ENCODE measurements around the gene S100A12. TPM values are rescaled to one million over a fixed set of nuclear protein-coding genes. Genes with fewer than 3 reads are reported as not detected.

Gene S100A12
- total RNA-seq, 1 experiment from 2014 or later = not detected

DNA sequence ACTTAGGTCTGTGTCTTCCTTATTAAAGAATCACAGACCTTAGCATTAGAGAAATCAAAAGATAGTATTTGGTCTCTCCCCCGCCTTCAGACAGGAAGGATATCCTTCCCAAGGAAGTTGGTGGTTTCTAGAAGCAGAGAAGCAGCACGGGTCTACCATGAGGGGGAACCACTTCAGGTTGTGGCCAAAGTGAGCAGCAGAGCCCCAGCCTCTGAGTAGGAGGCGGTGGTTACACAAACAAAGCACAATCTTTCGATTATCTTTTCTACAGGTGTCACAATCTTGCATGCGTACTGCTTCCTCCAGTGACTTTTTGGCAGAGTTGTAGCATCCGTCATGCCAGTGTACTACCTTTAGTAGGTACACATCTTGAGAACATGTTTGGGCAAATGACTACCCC lies 35.6 kb downstream of the S100A12 start:
- TF ChIP-seq, protein P1, sequence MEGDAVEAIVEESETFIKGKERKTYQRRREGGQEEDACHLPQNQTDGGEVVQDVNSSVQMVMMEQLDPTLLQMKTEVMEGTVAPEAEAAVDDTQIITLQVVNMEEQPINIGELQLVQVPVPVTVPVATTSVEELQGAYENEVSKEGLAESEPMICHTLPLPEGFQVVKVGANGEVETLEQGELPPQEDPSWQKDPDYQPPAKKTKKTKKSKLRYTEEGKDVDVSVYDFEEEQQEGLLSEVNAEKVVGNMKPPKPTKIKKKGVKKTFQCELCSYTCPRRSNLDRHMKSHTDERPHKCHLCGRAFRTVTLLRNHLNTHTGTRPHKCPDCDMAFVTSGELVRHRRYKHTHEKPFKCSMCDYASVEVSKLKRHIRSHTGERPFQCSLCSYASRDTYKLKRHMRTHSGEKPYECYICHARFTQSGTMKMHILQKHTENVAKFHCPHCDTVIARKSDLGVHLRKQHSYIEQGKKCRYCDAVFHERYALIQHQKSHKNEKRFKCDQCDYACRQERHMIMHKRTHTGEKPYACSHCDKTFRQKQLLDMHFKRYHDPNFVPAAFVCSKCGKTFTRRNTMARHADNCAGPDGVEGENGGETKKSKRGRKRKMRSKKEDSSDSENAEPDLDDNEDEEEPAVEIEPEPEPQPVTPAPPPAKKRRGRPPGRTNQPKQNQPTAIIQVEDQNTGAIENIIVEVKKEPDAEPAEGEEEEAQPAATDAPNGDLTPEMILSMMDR (conservative IDR thresholded peaks at IDR 0.05; ENCODE audit: low read depth, low read length) = no peak
- TF ChIP-seq EZH2phosphoT487 (IDR thresholded peaks at IDR 0.05; ENCODE audit: borderline replicate concordance, low read length) (no peak), EZH2 (IDR thresholded peaks at IDR 0.05; ENCODE audit: low read length, unreplicated experiment) (no peak)
- H3K9me2 ChIP-seq (replicated peaks; ENCODE audit: low read length) = no peaks in the 10 kb centered on the region
- H3K36me3 ChIP-seq (ENCODE audit: low read depth, low read length) = no peaks in the 10 kb centered on the region
- intact Hi-C loops (cut with micrococcal nuclease) = no loop called here
- H2AFZ ChIP-seq (ENCODE audit: low read length) = no peak overlapping the region
- H3K79me2 ChIP-seq (ENCODE audit: low read length) = no peaks in the 10 kb centered on the region
- H3K9ac ChIP-seq (ENCODE audit: low read length) = no peak overlapping the region
- no peaks in the 10 kb centered on the region for H3K4me1 ChIP-seq (ENCODE audit: insufficient read depth, low read length)
- ATAC-seq (no peak), DNase-seq (no peak)
- no peaks in the 10 kb centered on the region for H3K9me3 ChIP-seq (ENCODE audit: low read length)
- H3K27me3 ChIP-seq (ENCODE audit: low read length) = peaks cover 79% of the 10 kb centered on the region
- no peak overlapping the region for H3K4me3 ChIP-seq (ENCODE audit: low read length)
- no peaks in the 10 kb centered on the region for H4K20me1 ChIP-seq (ENCODE audit: low read length)
- no peak overlapping the region for H3K4me2 ChIP-seq (ENCODE audit: low read length)
- no TSS peak for BruUV-seq (replicated peaks)
- H3K27ac ChIP-seq (ENCODE audit: low read length) = no peak overlapping the region
- no peaks in the 10 kb centered on the region for H3F3A ChIP-seq (ENCODE audit: low read length, unreplicated experiment)
- ChIA-PET POLR2A (ENCODE audit: unreplicated experiment) (no interaction called here), CTCF (no interaction called here)

DNA sequence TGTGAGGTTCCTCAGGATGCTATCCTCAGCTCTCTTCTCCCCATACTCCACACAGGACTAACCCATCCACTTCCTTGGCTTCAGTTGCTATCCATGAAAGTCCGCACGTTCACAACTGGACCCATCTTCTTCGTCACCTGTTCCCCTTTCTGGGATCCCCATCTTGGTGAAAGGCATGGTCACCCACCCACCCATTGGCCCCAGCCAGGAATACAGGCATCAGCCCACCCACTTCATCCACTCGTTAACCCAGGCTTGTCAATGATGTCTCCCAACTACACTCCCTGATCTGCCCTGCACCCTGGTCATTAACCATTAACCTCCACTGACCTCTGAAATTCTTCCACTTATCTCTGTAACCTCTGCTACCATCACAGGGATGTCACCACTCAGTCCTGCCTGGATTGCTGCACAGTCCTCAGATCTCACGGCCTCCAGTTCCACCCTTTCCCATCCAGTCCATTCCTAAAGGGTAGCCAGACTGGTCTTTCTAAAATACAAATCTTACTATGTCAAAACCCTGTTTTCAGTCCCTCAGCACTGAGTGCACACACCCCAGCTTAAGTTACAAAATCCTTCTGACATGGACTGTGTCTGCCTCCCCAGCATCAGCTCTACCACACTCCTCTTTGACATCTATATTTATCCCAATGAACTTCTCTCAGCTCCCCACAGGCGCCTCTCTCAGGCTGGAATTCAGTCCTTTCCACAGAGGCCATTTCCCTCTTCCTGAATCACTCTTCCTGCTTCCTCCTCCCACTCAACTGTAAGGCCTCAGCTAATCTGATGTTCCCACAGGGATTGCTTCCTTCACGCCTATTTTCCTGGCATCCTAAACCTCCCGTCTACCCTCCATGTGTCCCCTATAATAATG lies 37.2 kb downstream of the S100A12 start:
- DNase-seq = no peak
- no TSS peak for BruUV-seq (replicated peaks)
- ChIA-PET CTCF (interaction anchor here (0.6 kb wide), 1 partner anchor 1723 kb away, joined by 5 read pairs; no protein-coding TSS in a partner anchor), POLR2A (ENCODE audit: unreplicated experiment) (no interaction called here)
- Histone ChIP-seq H3K79me2 (ENCODE audit: low read length) (no peaks in the 10 kb centered on the region), H2AFZ (ENCODE audit: low read length) (no peak overlapping the region), H3F3A (ENCODE audit: low read length, unreplicated experiment) (no peaks in the 10 kb centered on the region), H3K9me2 (replicated peaks; ENCODE audit: low read length) (no peaks in the 10 kb centered on the region), H3K4me3 (ENCODE audit: low read length) (no peak overlapping the region), H3K4me1 (ENCODE audit: insufficient read depth, low read length) (no peaks in the 10 kb centered on the region), H3K27ac (ENCODE audit: low read length) (no peak overlapping the region), H3K4me2 (ENCODE audit: low read length) (no peak overlapping the region), H3K9me3 (ENCODE audit: low read length) (no peaks in the 10 kb centered on the region), H4K20me1 (ENCODE audit: low read length) (no peaks in the 10 kb centered on the region), H3K36me3 (ENCODE audit: low read depth, low read length) (no peaks in the 10 kb centered on the region), H3K9ac (ENCODE audit: low read length) (no peak overlapping the region), H3K27me3 (ENCODE audit: low read length) (peaks cover 63% of the 10 kb centered on the region)
- no peak for ATAC-seq
- intact Hi-C loops (cut with micrococcal nuclease) = no loop called here
- TF ChIP-seq, protein P1 (conservative IDR thresholded peaks at IDR 0.05; ENCODE audit: low read depth, low read length) = no peak
- TF ChIP-seq EZH2phosphoT487 (IDR thresholded peaks at IDR 0.05; ENCODE audit: borderline replicate concordance, low read length) (no peak), EZH2 (IDR thresholded peaks at IDR 0.05; ENCODE audit: low read length, unreplicated experiment) (no peak)

DNA sequence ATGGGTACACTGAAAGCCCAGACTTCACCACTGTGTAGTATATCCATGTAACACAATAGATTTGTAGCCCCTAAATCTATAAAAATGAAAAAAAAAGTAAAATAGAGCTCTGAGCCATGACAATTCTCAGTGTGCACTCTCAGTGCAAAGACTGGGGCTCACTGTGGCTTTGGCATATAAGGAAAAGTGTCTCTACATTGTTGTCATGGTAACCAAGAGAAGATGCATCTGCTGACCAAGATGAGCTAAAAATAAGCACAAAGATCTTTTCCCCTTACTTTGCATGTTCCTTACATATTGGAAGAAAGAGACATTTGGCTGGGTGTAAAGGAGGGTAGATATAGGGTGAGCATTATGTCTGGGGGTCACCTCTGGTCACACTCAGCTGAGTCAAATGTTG lies 38.8 kb downstream of the S100A12 start:
- TF ChIP-seq EZH2phosphoT487 (IDR thresholded peaks at IDR 0.05; ENCODE audit: borderline replicate concordance, low read length) = no peak
- TF ChIP-seq, protein P1 (conservative IDR thresholded peaks at IDR 0.05; ENCODE audit: low read depth, low read length) = no peak
- no peak for TF ChIP-seq EZH2 (IDR thresholded peaks at IDR 0.05; ENCODE audit: low read length, unreplicated experiment)
- H3K36me3 ChIP-seq (ENCODE audit: low read depth, low read length) = no peaks in the 10 kb centered on the region
- no peaks in the 10 kb centered on the region for H4K20me1 ChIP-seq (ENCODE audit: low read length)
- no peak for ATAC-seq
- H3K27me3 ChIP-seq (ENCODE audit: low read length) = peaks cover 55% of the 10 kb centered on the region
- no peak overlapping the region for H2AFZ ChIP-seq (ENCODE audit: low read length)
- no peak for DNase-seq
- CTCF ChIA-PET = no interaction called here
- no peaks in the 10 kb centered on the region for H3K9me2 ChIP-seq (replicated peaks; ENCODE audit: low read length)
- no peak overlapping the region for H3K27ac ChIP-seq (ENCODE audit: low read length)
- H3K79me2 ChIP-seq (ENCODE audit: low read length) = no peaks in the 10 kb centered on the region
- intact Hi-C loops (cut with micrococcal nuclease) = no loop called here
- H3K4me3 ChIP-seq (ENCODE audit: low read length) = no peak overlapping the region
- no peaks in the 10 kb centered on the region for H3K4me1 ChIP-seq (ENCODE audit: insufficient read depth, low read length)
- no peak overlapping the region for H3K4me2 ChIP-seq (ENCODE audit: low read length)
- H3K9me3 ChIP-seq (ENCODE audit: low read length) = peaks cover under 1% of the 10 kb centered on the region; the same call in 1 of the 2 replicates
- no TSS peak for BruUV-seq (replicated peaks)
- H3F3A ChIP-seq (ENCODE audit: low read length, unreplicated experiment) = no peaks in the 10 kb centered on the region
- no peak overlapping the region for H3K9ac ChIP-seq (ENCODE audit: low read length)
- POLR2A ChIA-PET (ENCODE audit: unreplicated experiment) = no interaction called here
